ENCODE measurements around the gene ZNF460. TPM values are rescaled to one million over a fixed set of nuclear protein-coding genes. Genes with fewer than 3 reads are reported as not detected.

ZNF460 gene
- total RNA-seq, 4 donors from 2014 or later, result 44.3 to 87.9 (median 67.9) TPM

DNA sequence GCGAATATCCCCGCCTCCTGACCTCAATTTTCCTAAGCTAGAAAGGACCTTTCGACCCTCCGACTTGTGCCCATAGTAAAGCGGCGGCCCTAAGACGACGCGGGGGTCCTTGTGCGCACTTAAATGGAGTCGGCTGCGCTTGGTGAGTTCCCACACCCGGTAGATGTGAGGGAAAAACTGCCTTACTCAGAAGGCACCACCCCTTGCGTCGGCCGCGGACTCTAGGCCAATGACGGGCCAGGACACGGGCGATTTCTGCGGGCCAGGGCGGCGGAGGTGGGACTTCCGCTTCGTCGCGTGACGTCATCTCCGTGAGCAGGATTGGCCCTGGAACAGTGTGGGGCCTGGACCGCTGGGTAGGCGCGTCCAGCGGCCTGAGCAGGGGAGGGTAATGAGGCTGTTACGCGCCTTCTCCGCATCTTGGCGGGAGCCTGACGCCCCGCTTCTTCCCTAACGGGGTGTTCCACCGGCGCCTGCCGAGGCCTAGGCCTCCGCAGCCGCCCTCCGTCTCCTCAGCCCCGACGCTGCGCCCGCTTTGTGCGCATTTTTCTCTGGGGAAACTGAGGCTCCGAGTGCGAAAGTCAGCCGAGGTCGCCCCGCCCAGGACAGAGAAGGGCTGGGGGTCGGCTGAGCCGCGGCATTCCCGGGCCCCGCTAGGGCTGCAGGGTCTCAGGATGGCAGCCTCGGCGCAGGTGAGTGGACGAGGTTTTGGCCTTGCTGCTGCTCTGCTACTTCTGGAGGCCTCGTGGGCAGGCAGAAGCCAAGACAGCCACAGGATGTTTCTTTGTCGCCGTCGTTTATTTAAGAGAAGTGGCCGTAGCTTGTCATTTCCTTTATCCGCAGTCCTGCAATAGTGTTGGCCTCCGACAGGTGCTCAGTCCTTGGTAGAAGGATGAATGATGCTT lies 40.1 kb downstream of the ZNF460 start, which contains the start of gene ZNF543:
ZNF543 (plus strand) TSS at position 293 of the 905 bp plus-strand sequence; CDS start at position 675, 382 bp downstream.
- intact Hi-C loops (cut with DNase I), result no loop called here
- peak; percentile 67 for DNase-seq
- Histone ChIP-seq H3K36me3 (peaks cover 0 to 28% (median 8%) of the 10 kb centered on the region in 3 donors), H3K27me3 (peaks cover 0 to 5% (median 0%) of the 10 kb centered on the region in 4 donors), H3K9me3 (no peaks in the 10 kb centered on the region), H3K4me1 (peaks cover 0 to 30% (median 12%) of the 10 kb centered on the region in 3 donors), H3K4me3 (peak within 1 kb of the TSS; percentile 61 to 93 (median 76)), H3K27ac (peak within 1 kb of the TSS; percentile 89 to 94 (median 92))
- peak in 3 of 4 donors; percentile 69 to 86 (median 84) for TF ChIP-seq POLR2A (IDR thresholded peaks at IDR 0.05)
- TF ChIP-seq, protein P1, sequence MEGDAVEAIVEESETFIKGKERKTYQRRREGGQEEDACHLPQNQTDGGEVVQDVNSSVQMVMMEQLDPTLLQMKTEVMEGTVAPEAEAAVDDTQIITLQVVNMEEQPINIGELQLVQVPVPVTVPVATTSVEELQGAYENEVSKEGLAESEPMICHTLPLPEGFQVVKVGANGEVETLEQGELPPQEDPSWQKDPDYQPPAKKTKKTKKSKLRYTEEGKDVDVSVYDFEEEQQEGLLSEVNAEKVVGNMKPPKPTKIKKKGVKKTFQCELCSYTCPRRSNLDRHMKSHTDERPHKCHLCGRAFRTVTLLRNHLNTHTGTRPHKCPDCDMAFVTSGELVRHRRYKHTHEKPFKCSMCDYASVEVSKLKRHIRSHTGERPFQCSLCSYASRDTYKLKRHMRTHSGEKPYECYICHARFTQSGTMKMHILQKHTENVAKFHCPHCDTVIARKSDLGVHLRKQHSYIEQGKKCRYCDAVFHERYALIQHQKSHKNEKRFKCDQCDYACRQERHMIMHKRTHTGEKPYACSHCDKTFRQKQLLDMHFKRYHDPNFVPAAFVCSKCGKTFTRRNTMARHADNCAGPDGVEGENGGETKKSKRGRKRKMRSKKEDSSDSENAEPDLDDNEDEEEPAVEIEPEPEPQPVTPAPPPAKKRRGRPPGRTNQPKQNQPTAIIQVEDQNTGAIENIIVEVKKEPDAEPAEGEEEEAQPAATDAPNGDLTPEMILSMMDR (IDR thresholded peaks at IDR 0.05), result peak in 1 of 6 experiments; percentile 5
- 1% methylated on average over 12 to 39 of the region's 71 CpGs for WGBS, 2 donors

DNA sequence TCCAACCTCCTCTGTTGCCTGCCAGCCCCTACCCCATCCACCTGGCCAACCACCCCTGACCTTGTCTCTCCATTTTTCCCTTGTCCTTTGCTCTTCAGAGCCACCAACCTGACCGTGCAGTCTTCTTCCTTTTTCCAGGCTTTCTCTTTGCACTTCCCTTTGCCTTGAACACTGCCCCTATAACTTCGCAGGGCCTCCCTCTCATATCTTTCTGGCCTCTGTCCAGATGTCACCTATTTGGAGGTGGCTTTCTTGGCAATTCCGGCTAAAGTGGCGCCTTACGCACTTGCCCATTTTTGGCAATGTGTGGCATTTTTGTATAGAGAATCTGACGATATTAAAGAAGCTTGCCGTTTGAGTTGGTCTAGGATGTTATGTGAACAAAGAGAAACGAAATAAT lies 40.8 kb downstream of the ZNF460 start:
- WGBS, 2 donors, result 19 to 27% methylated on average over 8 of the region's 8 CpGs
- no peak for DNase-seq
- no peak for TF ChIP-seq POLR2A (IDR thresholded peaks at IDR 0.05)
- TF ChIP-seq, protein P1 (IDR thresholded peaks at IDR 0.05), result no peak
- H3K27me3 ChIP-seq, result peaks cover 0 to 5% (median 0%) of the 10 kb centered on the region in 4 donors
- intact Hi-C loops (cut with DNase I), result no loop called here
- no peaks in the 10 kb centered on the region for H3K9me3 ChIP-seq
- H3K4me3 ChIP-seq, result peak overlapping the region; percentile 61 to 93 (median 76)
- H3K4me1 ChIP-seq, result peaks cover 0 to 30% (median 12%) of the 10 kb centered on the region in 3 donors
- H3K27ac ChIP-seq, result peak overlapping the region; percentile 89 to 94 (median 92)
- H3K36me3 ChIP-seq, result peaks cover 0 to 34% (median 14%) of the 10 kb centered on the region in 3 donors

DNA sequence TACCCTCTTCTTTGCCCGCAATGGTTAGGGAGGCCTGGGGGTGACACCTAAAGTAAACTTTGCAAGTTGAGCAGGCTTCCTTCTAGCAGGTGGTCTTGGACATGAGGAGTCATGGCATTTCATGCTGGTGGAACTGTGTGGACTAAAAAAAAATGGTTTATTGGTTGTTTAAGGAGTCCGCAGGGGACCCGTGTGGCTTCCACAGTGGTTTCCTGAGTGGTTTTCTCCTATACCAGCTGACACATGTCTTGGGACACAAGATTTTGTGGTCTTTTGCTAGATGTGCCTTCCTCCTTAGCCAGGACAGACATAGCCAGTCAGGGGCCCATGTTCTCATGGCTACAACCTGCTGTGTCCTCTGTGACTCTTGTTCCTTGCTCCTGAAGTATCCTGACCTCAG lies 41.5 kb downstream of the ZNF460 start:
- Histone ChIP-seq H3K27me3 (peaks cover 0 to 5% (median 0%) of the 10 kb centered on the region in 4 donors), H3K36me3 (peaks cover 0 to 41% (median 21%) of the 10 kb centered on the region in 3 donors), H3K4me1 (peaks cover 0 to 30% (median 12%) of the 10 kb centered on the region in 3 donors), H3K4me3 (peak overlapping the region in 2 of 4 donors; percentile 61 to 93), H3K9me3 (no peaks in the 10 kb centered on the region), H3K27ac (peak overlapping the region in 2 of 4 donors; percentile 89 to 91)
- intact Hi-C loops (cut with DNase I), result no loop called here
- TF ChIP-seq, protein P1 (IDR thresholded peaks at IDR 0.05), result no peak
- TF ChIP-seq POLR2A (IDR thresholded peaks at IDR 0.05), result no peak
- 63 to 65% methylated on average over 3 of the region's 3 CpGs for WGBS, 2 donors
- no peak for DNase-seq

DNA sequence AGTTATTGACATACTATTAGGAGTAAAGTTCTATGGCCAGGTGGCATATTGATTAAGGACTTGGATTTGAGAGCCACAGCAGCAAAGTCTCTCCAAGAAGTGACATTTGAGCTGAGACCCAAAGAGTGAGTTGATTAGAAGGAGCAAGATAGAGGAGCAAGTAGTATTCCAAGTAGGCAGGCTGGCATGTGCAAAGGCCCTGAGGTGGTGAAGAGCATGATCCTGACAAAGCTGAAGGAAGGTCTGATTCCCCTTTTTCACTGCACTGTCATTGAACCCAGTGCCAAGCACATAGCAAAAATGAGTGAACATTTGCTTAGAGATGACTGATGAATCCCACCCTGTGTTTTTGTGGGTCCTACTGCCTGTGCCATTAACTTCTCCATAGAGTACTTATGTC lies 44.7 kb downstream of the ZNF460 start:
- intact Hi-C loops (cut with DNase I), result no loop called here
- peaks cover 0 to 19% (median 12%) of the 10 kb centered on the region in 3 donors for H3K9me3 ChIP-seq
- H3K27ac ChIP-seq, result no peak overlapping the region
- no peaks in the 10 kb centered on the region for H3K27me3 ChIP-seq
- peaks cover 18 to 73% (median 45%) of the 10 kb centered on the region in 3 donors for H3K36me3 ChIP-seq
- H3K4me3 ChIP-seq, result no peak overlapping the region
- TF ChIP-seq POLR2A (IDR thresholded peaks at IDR 0.05), result no peak
- TF ChIP-seq, protein P1 (IDR thresholded peaks at IDR 0.05), result no peak
- DNase-seq, result no peak
- peaks cover 0 to 24% (median 12%) of the 10 kb centered on the region in 3 donors for H3K4me1 ChIP-seq

DNA sequence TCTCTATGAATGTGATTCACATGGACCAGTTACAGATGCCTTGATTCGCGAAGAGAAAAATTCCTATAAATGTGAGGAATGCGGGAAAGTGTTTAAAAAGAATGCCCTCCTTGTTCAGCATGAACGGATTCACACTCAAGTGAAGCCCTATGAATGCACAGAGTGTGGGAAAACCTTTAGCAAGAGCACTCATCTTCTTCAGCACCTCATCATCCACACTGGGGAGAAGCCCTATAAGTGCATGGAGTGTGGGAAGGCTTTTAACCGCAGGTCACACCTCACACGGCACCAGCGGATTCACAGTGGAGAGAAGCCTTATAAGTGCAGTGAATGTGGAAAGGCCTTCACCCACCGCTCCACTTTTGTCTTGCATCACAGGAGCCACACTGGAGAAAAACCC lies 47.7 kb downstream of the ZNF460 start:
- 89 to 96% methylated on average over 8 of the region's 8 CpGs for WGBS, 2 donors
- peaks cover 0 to under 1% (median 0%) of the 10 kb centered on the region in 3 donors for H3K4me1 ChIP-seq
- no peak overlapping the region for H3K27ac ChIP-seq
- no peak overlapping the region for H3K4me3 ChIP-seq
- TF ChIP-seq, protein P1 (IDR thresholded peaks at IDR 0.05), result no peak
- TF ChIP-seq POLR2A (IDR thresholded peaks at IDR 0.05), result no peak
- peaks cover 0 to 19% (median 12%) of the 10 kb centered on the region in 3 donors for H3K9me3 ChIP-seq
- DNase-seq, result no peak
- H3K27me3 ChIP-seq, result no peaks in the 10 kb centered on the region
- intact Hi-C loops (cut with DNase I), result no loop called here
- H3K36me3 ChIP-seq, result peaks cover 18 to 86% (median 45%) of the 10 kb centered on the region in 3 donors
